H54 (cell line): ENCODE data around the gene PLCXD3.
"Not testable (repeated sequence)": the region's sequence is repeated elsewhere in the genome, so short reads cannot be mapped to it uniquely, and the experiment has no call there.

Experiments
- DNase-seq: peaks from one replicate; pipeline ENCODE4 v3.0.0; 2011; ENCODE audit warnings: low spot score, mixed read lengths; ENCODE audit not compliant: insufficient read length
- FAIRE-seq: peaks from 3 replicates; lab custom pipeline; 2011; peaks lifted over from hg19 to GRCh38; lab: Jason Lieb, UNC
- POLR2A ChIP-seq: IDR thresholded peaks from 2 replicates; pipeline ENCODE4 v1.6.1; 2011; ENCODE audit warnings: low read depth, mild to moderate bottlenecking, low read length

Gene PLCXD3

GRCh38 chr5:41336471-41336870 lies 173.9 kb downstream of the PLCXD3 start:
- TF ChIP-seq POLR2A = no peak
- DNase-seq = no peak
- no peak for FAIRE-seq

GRCh38 chr5:41335596-41336181 lies 174.7 kb downstream of the PLCXD3 start:
- FAIRE-seq (no peak), DNase-seq (no peak)
- TF ChIP-seq POLR2A = no peak

- peak; percentile 36 for FAIRE-seq
- no peak for DNase-seq
- TF ChIP-seq POLR2A = no peak
These were observed 175.6 kb downstream of the PLCXD3 start for GRCh38 chr5:41334758-41335157.

- DNase-seq = no peak
- peak; percentile 43 for FAIRE-seq
- no peak for TF ChIP-seq POLR2A
These were observed 176.2 kb downstream of the PLCXD3 start for GRCh38 chr5:41334221-41334620.

- TF ChIP-seq POLR2A = no peak
- no peak for DNase-seq
- FAIRE-seq = no peak
These were observed 185.3 kb downstream of the PLCXD3 start for GRCh38 chr5:41325074-41325473.

GRCh38 chr5:41322826-41323225 lies 187.6 kb downstream of the PLCXD3 start:
- not testable (repeated sequence) for FAIRE-seq, DNase-seq

GRCh38 chr5:41312478-41313060 lies 197.8 kb downstream of the PLCXD3 start:
- FAIRE-seq = no peak
- DNase-seq = no peak
- no peak for TF ChIP-seq POLR2A

GRCh38 chr5:41312066-41312465 lies 198.3 kb downstream of the PLCXD3 start:
- DNase-seq (no peak), FAIRE-seq (no peak)
- no peak for TF ChIP-seq POLR2A

- DNase-seq (no peak), FAIRE-seq (peak; percentile 75)
- no peak for TF ChIP-seq POLR2A
These were observed 201.1 kb downstream of the PLCXD3 start for GRCh38 chr5:41309275-41309674.

GRCh38 chr5:41306005-41306404 lies 204.4 kb downstream of the PLCXD3 start:
- TF ChIP-seq POLR2A = no peak
- DNase-seq = no peak
- FAIRE-seq = no peak

- no peak for FAIRE-seq
- no peak for DNase-seq
- TF ChIP-seq POLR2A = no peak
These were observed 205.3 kb downstream of the PLCXD3 start for GRCh38 chr5:41305056-41305455.

GRCh38 chr5:41296066-41296465 lies 214.3 kb downstream of the PLCXD3 start:
- DNase-seq (no peak), FAIRE-seq (no peak)
- no peak for TF ChIP-seq POLR2A

- FAIRE-seq = no peak
- no peak for DNase-seq
These were observed 219.1 kb downstream of the PLCXD3 start for GRCh38 chr5:41291323-41291722.

GRCh38 chr5:41290810-41291209 lies 219.6 kb downstream of the PLCXD3 start:
- FAIRE-seq (no peak), DNase-seq (no peak)
- no peak for TF ChIP-seq POLR2A

More at GRCh38 chr5:41291323-41291722, 219.1 kb downstream of the PLCXD3 start:
- no peak for TF ChIP-seq POLR2A

GRCh38 chr5:41289970-41290464 lies 220.4 kb downstream of the PLCXD3 start:
- FAIRE-seq (no peak), DNase-seq (no peak)
- no peak for TF ChIP-seq POLR2A

- FAIRE-seq (no peak), DNase-seq (no peak)
- no peak for TF ChIP-seq POLR2A
These were observed 223.7 kb downstream of the PLCXD3 start for GRCh38 chr5:41286696-41287095.
